ENCODE results near the gene PAPLN. TPM values are rescaled to one million over a fixed set of nuclear protein-coding genes. Genes with fewer than 3 reads are reported as not detected.

The PAPLN gene
- total RNA-seq, 2 donors from 2014 or later, result 5.1 to 6.7 TPM

DNA sequence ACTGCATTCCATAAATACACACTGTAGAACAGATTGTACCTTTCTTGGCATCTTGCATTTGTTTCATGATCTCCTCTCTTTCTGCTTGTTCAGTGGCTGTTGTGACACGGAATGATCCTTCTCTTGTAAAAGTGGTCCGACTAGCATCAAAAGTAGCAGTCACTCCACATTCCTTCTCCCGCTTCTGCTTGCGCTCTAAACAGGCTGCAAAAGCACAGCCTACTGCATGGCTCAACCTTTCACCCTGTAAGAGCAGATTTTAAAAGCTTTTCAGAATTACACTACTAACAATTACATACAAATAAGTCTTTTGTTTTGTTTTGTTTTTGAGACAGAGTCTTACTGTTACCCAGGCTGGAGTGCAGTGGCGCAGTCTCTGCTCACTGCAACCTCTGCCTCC lies 49.8 kb downstream of the PAPLN start:
- TF ChIP-seq, protein P1, sequence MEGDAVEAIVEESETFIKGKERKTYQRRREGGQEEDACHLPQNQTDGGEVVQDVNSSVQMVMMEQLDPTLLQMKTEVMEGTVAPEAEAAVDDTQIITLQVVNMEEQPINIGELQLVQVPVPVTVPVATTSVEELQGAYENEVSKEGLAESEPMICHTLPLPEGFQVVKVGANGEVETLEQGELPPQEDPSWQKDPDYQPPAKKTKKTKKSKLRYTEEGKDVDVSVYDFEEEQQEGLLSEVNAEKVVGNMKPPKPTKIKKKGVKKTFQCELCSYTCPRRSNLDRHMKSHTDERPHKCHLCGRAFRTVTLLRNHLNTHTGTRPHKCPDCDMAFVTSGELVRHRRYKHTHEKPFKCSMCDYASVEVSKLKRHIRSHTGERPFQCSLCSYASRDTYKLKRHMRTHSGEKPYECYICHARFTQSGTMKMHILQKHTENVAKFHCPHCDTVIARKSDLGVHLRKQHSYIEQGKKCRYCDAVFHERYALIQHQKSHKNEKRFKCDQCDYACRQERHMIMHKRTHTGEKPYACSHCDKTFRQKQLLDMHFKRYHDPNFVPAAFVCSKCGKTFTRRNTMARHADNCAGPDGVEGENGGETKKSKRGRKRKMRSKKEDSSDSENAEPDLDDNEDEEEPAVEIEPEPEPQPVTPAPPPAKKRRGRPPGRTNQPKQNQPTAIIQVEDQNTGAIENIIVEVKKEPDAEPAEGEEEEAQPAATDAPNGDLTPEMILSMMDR (IDR thresholded peaks at IDR 0.05), result no peak
- H3K4me3 ChIP-seq, result no peak overlapping the region
- H3K9me3 ChIP-seq, result no peaks in the 10 kb centered on the region
- no peaks in the 10 kb centered on the region for H3K4me1 ChIP-seq
- H3K27ac ChIP-seq, result no peak overlapping the region
- DNase-seq (ENCODE audit: low spot score), result no peak
- H3K27me3 ChIP-seq, result no peaks in the 10 kb centered on the region
- peaks cover 51% of the 10 kb centered on the region for H3K36me3 ChIP-seq

DNA sequence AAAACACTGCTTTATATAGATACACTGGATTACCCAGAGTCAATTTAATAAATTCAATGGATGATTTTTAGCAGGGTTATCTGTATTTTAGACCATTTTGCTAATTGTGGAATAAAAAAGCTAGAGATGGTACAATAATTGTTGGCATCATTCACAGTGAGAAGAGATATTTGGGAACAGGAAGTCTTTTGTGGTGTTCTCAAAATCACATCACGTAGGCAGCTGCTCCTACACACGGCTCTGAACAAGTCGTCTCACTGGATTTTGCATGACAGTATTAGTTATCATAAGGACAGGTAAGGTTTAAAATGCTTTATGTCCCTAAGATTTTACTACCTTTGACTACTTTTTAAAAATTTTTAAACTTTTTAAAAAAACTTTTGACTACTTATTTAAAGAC lies 52.0 kb downstream of the PAPLN start:
- no peaks in the 10 kb centered on the region for H3K4me1 ChIP-seq
- DNase-seq (ENCODE audit: low spot score), result no peak
- H3K36me3 ChIP-seq, result peaks cover 35% of the 10 kb centered on the region
- H3K27me3 ChIP-seq, result no peaks in the 10 kb centered on the region
- no peaks in the 10 kb centered on the region for H3K9me3 ChIP-seq
- no peak overlapping the region for H3K4me3 ChIP-seq
- no peak overlapping the region for H3K27ac ChIP-seq
- TF ChIP-seq, protein P1 (IDR thresholded peaks at IDR 0.05), result no peak

DNA sequence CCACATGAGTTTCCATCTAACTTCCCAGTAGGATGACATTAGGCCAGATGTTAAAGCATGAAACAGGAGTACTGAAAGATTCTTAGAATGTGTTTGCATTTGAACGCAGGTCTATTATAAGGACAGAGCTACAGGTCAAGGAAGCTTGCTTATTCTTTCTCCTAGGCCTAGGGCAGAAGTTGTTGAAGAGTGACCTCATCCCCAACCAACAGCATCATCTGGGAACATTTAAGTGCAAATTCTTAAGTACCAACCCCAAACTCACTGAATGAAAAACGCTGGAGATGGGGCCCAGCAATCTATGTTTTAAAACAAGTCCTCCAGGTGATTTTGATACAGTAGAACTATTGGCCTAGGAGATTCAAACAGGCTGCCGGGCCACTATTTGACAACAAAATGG lies 52.4 kb downstream of the PAPLN start:
- TF ChIP-seq, protein P1 (IDR thresholded peaks at IDR 0.05), result no peak
- no peaks in the 10 kb centered on the region for H3K9me3 ChIP-seq
- DNase-seq (ENCODE audit: low spot score), result no peak
- H3K4me3 ChIP-seq, result no peak overlapping the region
- no peaks in the 10 kb centered on the region for H3K27me3 ChIP-seq
- no peak overlapping the region for H3K27ac ChIP-seq
- no peaks in the 10 kb centered on the region for H3K4me1 ChIP-seq
- peaks cover 34% of the 10 kb centered on the region for H3K36me3 ChIP-seq

DNA sequence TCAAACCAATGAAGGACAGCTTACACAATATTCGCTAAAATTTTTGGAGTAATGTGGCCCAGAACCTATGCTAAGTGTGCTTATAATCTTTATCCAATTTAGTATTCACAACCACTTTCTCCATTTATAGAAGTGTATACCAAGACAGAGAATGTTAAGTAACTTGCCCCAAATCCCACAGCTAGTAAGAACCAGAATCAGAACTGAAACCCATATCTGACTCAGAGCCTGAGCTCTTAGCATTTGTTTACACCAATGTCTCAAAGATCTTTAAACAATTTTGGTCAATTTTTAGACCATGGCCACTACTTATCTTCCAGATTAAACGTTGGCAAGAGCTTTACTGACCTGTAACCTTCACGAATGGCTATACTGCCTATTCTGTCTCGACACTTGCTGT lies 53.0 kb downstream of the PAPLN start:
- peaks cover 29% of the 10 kb centered on the region for H3K36me3 ChIP-seq
- H3K4me1 ChIP-seq, result no peaks in the 10 kb centered on the region
- DNase-seq (ENCODE audit: low spot score), result no peak
- no peaks in the 10 kb centered on the region for H3K27me3 ChIP-seq
- TF ChIP-seq, protein P1 (IDR thresholded peaks at IDR 0.05), result no peak
- no peak overlapping the region for H3K4me3 ChIP-seq
- no peaks in the 10 kb centered on the region for H3K9me3 ChIP-seq
- no peak overlapping the region for H3K27ac ChIP-seq

DNA sequence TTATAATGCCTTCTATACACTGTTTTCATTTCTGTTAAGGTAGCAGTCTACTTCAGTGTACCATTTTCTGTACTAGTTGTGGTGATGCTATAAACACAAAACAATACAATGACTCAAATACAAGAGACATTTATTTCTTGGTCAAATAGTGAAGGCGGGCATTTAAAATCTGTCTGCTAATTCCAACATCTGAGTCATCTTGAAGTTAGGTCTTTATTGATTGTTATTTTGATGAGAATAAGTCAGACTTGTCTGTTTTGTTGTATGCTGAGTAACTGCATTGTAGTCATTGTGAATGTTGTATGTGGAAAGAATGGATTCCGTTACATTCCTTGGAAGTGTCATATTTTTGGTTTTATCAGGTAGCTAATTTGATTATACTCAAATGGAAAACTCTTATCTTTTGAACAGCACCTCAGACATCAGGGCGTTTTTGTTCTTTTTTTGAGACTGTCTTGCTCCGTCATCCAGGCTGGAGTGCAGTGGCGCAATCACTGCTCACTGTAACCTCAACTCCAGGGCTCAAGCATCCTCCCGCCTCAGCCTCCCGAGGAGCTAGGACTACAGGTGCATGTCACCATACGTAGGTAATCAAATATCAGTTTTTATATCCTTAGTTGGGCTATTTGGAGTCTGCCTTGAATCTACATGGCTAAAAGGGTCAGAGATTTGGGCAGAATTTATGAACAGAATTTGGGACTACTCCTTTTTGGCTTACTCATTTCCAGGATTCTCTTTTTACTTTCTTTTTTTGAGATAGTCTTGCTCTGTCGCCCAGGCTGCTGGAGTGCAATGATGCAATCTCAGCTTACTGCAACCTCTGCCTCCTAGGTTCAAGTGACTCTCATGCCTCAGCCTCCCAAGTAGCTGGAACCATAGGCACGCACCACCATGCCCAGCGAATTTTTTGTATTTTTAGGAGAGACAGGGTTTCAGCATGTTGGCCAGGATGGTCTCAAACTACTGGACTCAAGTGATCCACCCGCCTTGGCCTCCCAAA lies 56.8 kb downstream of the PAPLN start:
- H3K4me3 ChIP-seq, result no peak overlapping the region

More for the DNA sequence above, 56.8 kb downstream of the PAPLN start:
- peaks cover 16% of the 10 kb centered on the region for H3K36me3 ChIP-seq
- no peak for DNase-seq (ENCODE audit: low spot score)
- TF ChIP-seq, protein P1 (IDR thresholded peaks at IDR 0.05), result no peak
- H3K27me3 ChIP-seq, result no peaks in the 10 kb centered on the region
- H3K27ac ChIP-seq, result no peak overlapping the region
- H3K4me1 ChIP-seq, result no peaks in the 10 kb centered on the region
- no peaks in the 10 kb centered on the region for H3K9me3 ChIP-seq
